ENCODE measurements around the gene SETD2. TPM values are rescaled to one million over a fixed set of nuclear protein-coding genes. Genes with fewer than 3 reads are reported as not detected.
A peak's percentile ranks its signal among the peaks of the same experiment; 100 is the strongest.

SETD2 gene
- total RNA-seq, 1 donor from 2014 or later: 41.2 TPM

DNA sequence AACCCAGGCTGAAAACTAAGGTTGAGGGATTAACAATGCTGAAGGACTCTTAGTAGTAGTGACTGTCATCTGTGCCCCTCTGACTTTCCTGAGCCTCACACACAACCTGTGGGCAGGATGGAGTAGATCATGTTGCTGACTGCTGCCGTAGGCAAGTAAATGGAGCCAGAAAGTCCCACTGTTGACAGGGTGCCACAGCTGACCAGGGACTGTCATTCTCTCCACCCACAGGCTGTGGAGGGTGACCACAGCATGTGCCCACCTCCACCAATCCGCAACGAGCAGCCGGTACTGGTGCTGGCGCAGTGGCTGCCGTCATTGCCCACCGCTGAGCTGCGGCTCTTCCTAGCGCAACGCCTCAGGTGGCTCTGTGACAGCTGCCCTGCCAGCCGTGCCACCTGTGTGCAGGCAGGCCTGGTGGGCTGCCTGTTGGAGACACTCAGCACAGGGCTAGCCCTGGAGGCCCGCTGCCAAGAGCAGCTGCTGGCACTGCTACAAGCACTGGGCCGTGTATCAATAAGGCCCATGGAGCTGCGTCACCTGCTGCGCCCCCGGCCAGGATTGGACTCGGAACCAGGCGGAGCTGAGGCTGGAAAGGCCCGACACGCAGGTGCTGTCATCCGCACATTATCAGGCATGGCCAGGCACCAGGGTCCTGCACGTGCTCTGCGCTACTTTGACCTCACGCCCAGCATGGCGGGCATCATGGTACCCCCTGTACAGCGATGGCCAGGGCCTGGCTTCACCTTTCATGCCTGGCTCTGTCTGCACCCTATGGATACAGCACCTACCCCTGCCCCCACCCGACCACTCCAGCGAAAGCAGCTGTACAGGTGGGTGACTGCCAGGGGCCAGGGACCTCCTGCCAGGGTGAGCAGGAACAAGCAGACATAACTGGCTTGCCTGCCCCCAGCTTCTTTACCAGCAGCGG, 168.8 kb downstream of the SETD2 start:
- intact Hi-C loops (cut with micrococcal nuclease): no loop called here
- Mint-ChIP-seq H3K36me3 (ENCODE audit: low read depth) (peaks cover 48% of the 10 kb centered on the region), H3K27me3 (ENCODE audit: low read depth) (no peaks in the 10 kb centered on the region), H3K9me3 (no peaks in the 10 kb centered on the region), H3K4me1 (ENCODE audit: low read depth) (peaks cover 10% of the 10 kb centered on the region), H3K4me3 (ENCODE audit: low read depth) (no peak overlapping the region), H3K27ac (no peak overlapping the region)
- no peak for DNase-seq (ENCODE audit: low spot score)

DNA sequence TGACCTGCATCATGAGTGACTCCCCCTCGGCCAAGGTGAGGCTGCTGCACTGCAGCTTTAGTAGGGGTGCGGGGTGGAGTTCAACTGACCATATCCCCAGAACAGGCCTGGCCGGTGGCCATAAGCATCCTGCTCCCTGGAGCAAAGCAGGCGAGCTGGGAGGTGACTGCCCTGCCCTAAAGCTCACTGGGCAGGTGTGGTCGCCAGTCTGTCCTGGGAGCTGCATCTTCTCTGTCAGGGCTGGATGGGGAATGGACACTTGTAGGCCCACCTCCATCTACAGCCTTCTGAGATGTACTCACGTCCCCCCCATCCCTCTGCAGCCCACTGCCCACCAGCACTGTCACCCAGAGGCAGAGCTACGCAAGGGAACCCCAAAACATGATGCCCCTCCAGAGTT, 169.9 kb downstream of the SETD2 start:
- Mint-ChIP-seq H3K27me3 (ENCODE audit: low read depth) (no peaks in the 10 kb centered on the region), H3K4me1 (ENCODE audit: low read depth) (peaks cover 17% of the 10 kb centered on the region), H3K9me3 (no peaks in the 10 kb centered on the region), H3K27ac (no peak overlapping the region), H3K4me3 (ENCODE audit: low read depth) (no peak overlapping the region), H3K36me3 (ENCODE audit: low read depth) (peaks cover 54% of the 10 kb centered on the region)
- intact Hi-C loops (cut with micrococcal nuclease): no loop called here
- no peak for DNase-seq (ENCODE audit: low spot score)

DNA sequence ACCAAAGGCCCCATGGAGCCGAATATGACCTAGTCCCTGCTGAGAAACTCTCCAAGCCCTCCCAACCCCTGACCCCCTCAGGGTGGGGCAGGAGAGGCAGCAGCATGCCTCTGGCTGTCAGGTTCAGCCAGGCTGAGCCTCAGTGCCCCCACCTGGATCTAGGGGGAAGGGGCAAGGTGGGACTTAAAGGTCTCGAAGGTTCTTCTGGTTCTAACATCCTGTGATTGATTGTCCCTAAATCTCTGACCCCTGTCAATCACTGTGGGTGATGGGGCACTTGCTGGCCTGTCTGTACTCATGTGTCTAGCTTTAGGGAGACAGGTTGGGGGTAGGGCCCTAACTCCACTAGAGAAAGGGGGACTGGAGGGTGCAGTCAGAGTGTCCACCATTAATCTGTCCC, 170.6 kb downstream of the SETD2 start:
- Mint-ChIP-seq H3K4me1 (ENCODE audit: low read depth) (peaks cover 24% of the 10 kb centered on the region), H3K36me3 (ENCODE audit: low read depth) (peaks cover 56% of the 10 kb centered on the region), H3K27ac (no peak overlapping the region), H3K9me3 (no peaks in the 10 kb centered on the region), H3K27me3 (ENCODE audit: low read depth) (no peaks in the 10 kb centered on the region), H3K4me3 (ENCODE audit: low read depth) (no peak overlapping the region)
- no peak for DNase-seq (ENCODE audit: low spot score)
- intact Hi-C loops (cut with micrococcal nuclease): no loop called here

DNA sequence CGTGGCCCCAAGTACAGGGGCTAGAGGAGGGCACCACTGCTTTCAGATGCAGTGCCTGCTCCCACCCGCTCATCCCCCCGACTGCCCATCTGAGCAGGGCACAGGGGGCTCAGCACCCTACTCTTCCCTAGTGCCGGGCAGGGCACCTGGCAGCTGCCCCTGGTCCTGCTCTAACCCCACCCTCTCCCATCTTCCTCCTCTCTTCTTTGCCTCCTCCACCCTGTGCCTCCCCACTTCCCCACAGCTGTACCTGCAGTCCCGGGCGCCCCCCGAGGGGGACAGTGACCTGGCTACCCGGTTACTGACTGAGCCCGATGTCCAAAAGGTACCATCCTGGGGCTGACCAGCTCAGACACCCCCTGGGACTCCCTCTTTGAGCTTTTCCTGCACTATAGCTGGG, 171.7 kb downstream of the SETD2 start:
- DNase-seq (ENCODE audit: low spot score): no peak
- intact Hi-C loops (cut with micrococcal nuclease): no loop called here
- no peak overlapping the region for H3K4me3 Mint-ChIP-seq (ENCODE audit: low read depth)
- H3K27me3 Mint-ChIP-seq (ENCODE audit: low read depth): no peaks in the 10 kb centered on the region
- H3K36me3 Mint-ChIP-seq (ENCODE audit: low read depth): peaks cover 48% of the 10 kb centered on the region
- H3K4me1 Mint-ChIP-seq (ENCODE audit: low read depth): peaks cover 30% of the 10 kb centered on the region
- no peak overlapping the region for H3K27ac Mint-ChIP-seq
- no peaks in the 10 kb centered on the region for H3K9me3 Mint-ChIP-seq

DNA sequence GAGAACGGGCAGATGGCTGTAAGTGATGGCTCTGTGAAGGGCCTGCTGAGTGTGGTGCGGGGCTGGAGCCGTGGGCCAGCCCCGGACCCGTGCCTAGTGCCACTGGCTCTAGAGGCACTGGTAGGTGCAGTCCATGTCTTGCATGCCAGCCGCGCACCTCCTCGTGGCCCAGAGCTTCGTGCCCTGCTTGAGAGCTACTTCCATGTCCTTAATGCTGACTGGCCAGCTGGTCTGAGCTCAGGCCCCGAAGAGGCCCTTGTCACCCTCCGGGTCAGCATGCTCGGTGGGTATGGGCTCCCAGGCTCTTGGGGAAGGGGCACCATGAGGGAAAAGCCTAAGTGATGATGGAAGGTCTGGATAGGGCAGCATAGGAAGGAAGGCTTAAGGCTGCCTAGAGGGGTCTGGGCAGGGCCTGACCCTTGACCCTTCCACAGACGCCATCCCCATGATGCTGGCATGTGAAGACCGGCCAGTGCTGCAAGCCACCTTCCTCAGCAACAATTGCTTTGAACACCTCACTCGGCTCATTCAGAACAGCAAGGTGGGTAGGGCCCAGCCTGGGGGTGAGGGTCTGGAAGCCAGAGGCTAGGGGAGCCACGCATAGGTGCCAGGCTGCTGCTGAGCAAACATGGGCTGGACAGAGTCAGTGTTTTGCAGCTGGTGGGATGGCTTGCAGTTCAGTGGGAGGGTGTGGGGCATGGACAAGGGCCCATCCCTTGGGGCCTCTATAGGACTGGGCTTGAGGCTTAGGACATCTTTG, 172.3 kb downstream of the SETD2 start:
- no peaks in the 10 kb centered on the region for H3K27me3 Mint-ChIP-seq (ENCODE audit: low read depth)

DNA sequence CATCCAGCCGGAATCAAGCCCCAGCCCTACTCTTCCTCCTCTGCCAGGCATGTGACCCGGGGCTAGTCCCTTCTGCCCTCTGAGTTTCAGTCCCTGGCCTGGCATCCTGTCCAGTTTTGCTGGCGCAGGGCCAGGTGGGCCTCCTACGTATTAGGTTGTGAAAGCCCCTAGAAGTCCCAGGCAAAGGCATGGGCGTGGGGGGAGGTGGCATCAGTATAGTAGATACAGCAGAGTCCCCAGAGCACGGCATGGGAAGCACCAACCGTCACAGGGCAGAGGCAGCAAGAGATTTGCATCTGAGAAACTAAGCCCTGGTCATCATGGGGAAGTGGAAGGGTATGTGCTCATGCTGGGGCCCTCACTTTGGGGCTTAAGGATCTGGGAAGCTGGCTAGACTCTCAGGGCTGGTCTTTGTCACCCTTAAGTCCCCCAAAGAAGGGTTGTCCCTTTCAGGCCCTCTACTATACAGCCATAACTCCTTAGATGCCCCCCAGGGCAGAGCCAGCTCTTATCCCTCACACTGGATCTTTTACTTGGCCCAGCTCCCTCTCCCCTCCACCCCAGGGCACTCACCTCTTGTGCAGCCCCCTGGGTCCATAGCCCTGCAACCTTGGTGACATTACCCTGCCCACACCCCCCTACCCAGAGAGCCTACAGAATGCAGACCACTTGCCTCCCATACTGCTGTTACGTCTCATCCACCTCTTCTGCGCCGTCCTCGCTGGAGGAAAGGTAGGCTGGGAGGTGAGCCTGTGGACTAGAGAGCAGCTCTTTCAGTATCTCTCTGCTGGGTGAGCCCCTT, 173.1 kb downstream of the SETD2 start:
- H3K4me3 Mint-ChIP-seq (ENCODE audit: low read depth): no peak overlapping the region
- H3K36me3 Mint-ChIP-seq (ENCODE audit: low read depth): peaks cover 42% of the 10 kb centered on the region
- peaks cover 40% of the 10 kb centered on the region for H3K4me1 Mint-ChIP-seq (ENCODE audit: low read depth)

More for the DNA sequence above, 172.3 kb downstream of the SETD2 start:
- no peak overlapping the region for H3K27ac Mint-ChIP-seq
- no peaks in the 10 kb centered on the region for H3K9me3 Mint-ChIP-seq
- intact Hi-C loops (cut with micrococcal nuclease): no loop called here
- no peak for DNase-seq (ENCODE audit: low spot score)
- peaks cover 42% of the 10 kb centered on the region for H3K36me3 Mint-ChIP-seq (ENCODE audit: low read depth)
- H3K4me1 Mint-ChIP-seq (ENCODE audit: low read depth): peaks cover 33% of the 10 kb centered on the region
- no peak overlapping the region for H3K4me3 Mint-ChIP-seq (ENCODE audit: low read depth)

DNA sequence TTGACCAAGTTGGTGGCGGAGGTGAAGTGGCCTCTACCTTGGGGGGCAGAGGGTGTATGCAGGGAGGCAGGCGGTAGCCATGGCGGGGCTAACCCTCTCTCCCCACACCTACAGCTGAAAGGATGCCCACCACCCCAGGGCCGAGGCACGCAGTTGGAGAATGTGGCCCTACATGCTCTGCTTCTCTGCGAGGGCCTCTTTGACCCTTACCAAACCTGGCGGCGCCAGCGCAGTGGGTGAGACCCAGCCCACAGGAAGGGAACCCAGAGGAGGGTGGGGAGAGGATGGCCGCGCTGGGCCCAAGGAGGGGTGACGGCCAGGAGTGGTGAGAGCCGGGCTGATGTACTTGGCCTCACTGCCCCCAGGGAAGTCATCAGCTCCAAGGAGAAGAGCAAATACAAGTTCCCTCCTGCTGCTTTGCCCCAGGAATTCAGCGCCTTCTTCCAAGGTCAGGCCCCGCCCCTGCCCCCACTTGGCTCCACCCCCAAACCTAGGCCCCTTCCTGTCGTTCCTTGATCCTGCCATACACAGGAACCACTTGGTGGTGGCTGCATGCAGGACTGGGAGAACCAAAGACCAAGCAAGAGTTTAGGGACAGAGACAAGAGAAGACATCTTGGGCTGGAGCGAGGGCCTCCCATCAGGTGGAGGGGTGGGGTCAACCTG, 174.6 kb downstream of the SETD2 start:
- Mint-ChIP-seq H3K27me3 (ENCODE audit: low read depth) (no peaks in the 10 kb centered on the region), H3K9me3 (no peaks in the 10 kb centered on the region), H3K27ac (peak overlapping the region; percentile 94), H3K4me1 (ENCODE audit: low read depth) (peaks cover 52% of the 10 kb centered on the region), H3K4me3 (ENCODE audit: low read depth) (peak overlapping the region; percentile 77), H3K36me3 (ENCODE audit: low read depth) (peaks cover 44% of the 10 kb centered on the region)
- intact Hi-C loops (cut with micrococcal nuclease): loop anchor here (2.0 to 5.0 kb wide), 2 partner anchors 40 to 57 kb away; no protein-coding TSS in a partner anchor
- DNase-seq (ENCODE audit: low spot score): no peak

More for the DNA sequence above, 173.1 kb downstream of the SETD2 start:
- H3K9me3 Mint-ChIP-seq: no peaks in the 10 kb centered on the region
- no peak for DNase-seq (ENCODE audit: low spot score)
- intact Hi-C loops (cut with micrococcal nuclease): no loop called here
- peak overlapping the region; percentile 63 for H3K27ac Mint-ChIP-seq
- H3K27me3 Mint-ChIP-seq (ENCODE audit: low read depth): no peaks in the 10 kb centered on the region

DNA sequence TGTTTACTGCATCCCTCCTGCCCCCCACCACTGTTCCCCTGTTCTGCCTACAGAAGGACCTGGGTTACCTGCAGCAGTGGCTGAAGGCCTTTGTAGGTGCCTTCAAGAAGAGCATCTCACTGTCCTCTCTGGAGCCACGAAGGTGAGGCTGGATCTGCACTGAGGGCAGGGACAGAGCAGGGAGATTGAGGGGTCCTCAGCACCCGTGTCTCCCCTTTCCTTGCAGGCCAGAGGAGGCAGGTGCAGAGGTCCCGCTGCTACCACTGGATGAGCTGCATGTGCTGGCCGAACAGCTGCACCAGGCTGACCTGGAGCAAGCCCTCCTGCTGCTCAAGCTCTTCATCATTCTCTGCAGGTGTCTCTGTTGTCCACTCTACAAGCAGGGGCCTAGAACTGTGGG, 175.3 kb downstream of the SETD2 start:
- DNase-seq (ENCODE audit: low spot score): no peak
- H3K4me3 Mint-ChIP-seq (ENCODE audit: low read depth): peak overlapping the region; percentile 77
- H3K4me1 Mint-ChIP-seq (ENCODE audit: low read depth): peaks cover 54% of the 10 kb centered on the region
- no peaks in the 10 kb centered on the region for H3K27me3 Mint-ChIP-seq (ENCODE audit: low read depth)
- peak overlapping the region; percentile 94 for H3K27ac Mint-ChIP-seq
- intact Hi-C loops (cut with micrococcal nuclease): loop anchor here (2.0 to 5.0 kb wide), 2 partner anchors 40 to 56 kb away; no protein-coding TSS in a partner anchor
- peaks cover 41% of the 10 kb centered on the region for H3K36me3 Mint-ChIP-seq (ENCODE audit: low read depth)
- H3K9me3 Mint-ChIP-seq: no peaks in the 10 kb centered on the region

DNA sequence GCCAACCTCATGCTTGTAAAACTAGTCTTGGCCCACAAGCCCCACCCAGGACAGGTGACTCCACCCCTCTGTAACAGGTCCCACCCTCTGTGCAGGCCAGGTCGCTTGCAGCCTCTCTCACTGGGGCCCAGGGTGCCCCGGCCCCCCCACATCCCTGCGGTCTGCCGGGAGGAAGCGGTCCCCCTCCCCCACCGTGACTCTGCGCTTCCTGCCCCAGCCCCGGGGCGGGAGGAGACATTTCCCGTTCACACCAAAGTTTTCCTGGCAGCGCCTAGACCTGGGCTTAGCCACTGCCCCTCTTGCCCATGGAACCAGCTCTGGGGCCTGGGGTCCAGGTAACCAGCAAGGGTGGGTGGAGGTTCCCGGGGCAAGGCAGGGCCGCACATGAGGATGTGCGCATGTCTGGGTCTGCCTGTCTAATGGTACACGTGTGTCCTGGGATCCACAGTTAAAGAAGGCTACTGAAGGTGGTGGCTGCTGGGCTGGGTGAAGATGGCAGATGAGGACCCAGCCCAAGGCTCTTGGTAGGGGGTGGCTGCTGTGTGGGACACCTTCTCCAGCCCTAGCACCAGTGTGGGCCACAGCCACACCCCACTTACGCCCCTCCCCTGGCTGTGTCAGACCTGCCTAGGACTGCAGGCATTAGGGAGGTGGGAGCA, 176.0 kb downstream of the SETD2 start:
- H3K27me3 Mint-ChIP-seq (ENCODE audit: low read depth): no peaks in the 10 kb centered on the region
- peak overlapping the region; percentile 77 for H3K4me3 Mint-ChIP-seq (ENCODE audit: low read depth)
- peak overlapping the region; percentile 94 for H3K27ac Mint-ChIP-seq
- peaks cover 56% of the 10 kb centered on the region for H3K4me1 Mint-ChIP-seq (ENCODE audit: low read depth)
- H3K36me3 Mint-ChIP-seq (ENCODE audit: low read depth): peaks cover 41% of the 10 kb centered on the region
- intact Hi-C loops (cut with micrococcal nuclease): loop anchor here (1.0 to 5.0 kb wide), 3 partner anchors 9 to 56 kb away; partner anchors contain the start of gene NBEAL2
- peak; percentile 89 for DNase-seq (ENCODE audit: low spot score)
- H3K9me3 Mint-ChIP-seq: no peaks in the 10 kb centered on the region

DNA sequence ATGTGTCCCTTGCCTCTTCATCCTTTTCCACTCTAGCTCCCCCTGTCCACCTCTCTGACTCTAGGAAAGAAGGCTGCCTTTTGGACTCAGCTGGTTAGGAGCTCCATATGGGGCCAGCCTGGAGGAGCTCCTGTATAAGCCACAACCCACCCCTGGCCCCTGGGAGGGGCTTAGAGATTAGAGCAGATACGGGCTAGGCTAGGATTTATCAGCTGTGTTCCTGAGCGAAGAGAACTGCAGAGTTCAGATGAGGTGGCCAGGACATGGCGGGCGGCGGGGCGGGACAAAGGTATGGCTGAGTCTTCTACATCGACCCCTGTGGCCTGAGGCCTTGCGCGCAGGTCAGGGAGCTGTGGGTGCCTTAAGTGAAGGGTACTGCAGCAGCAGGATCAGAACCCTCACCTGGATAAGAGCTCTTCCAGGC, 176.6 kb downstream of the SETD2 start:
- Mint-ChIP-seq H3K4me1 (ENCODE audit: low read depth) (peaks cover 62% of the 10 kb centered on the region), H3K4me3 (ENCODE audit: low read depth) (peak overlapping the region; percentile 77), H3K27me3 (ENCODE audit: low read depth) (no peaks in the 10 kb centered on the region), H3K27ac (peak overlapping the region; percentile 94), H3K9me3 (no peaks in the 10 kb centered on the region), H3K36me3 (ENCODE audit: low read depth) (peaks cover 42% of the 10 kb centered on the region)
- no peak for DNase-seq (ENCODE audit: low spot score)
- intact Hi-C loops (cut with micrococcal nuclease): loop anchor here (1.0 to 5.0 kb wide), 2 partner anchors 8 to 55 kb away; partner anchors contain the start of gene NBEAL2

DNA sequence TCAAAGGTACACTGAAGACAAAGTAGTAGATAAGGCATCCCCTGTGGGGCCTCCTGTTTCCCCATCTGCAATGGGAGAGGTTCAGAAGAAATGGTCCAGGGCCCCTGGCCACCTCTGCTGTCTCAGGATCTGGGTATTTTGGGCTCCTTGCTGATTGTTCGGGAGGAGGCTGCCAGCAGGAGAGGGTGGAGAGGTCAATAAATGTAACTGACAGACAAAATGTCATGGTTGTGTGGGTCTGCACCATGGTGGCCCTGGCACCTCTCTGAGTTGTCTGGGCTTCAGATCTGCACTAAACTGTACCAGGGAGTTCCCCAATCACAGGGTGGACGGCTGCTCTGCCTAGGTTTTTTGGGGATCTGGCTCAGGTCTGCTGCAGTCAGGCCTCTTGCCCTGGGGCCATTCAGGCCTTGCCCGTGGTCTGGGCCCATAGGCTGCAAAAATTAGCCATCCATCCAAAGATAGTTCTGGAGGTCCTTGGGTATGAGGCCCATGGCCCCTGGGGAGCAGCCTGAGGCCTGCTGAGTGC, 177.1 kb downstream of the SETD2 start:
- Mint-ChIP-seq H3K4me1 (ENCODE audit: low read depth) (peaks cover 62% of the 10 kb centered on the region), H3K4me3 (ENCODE audit: low read depth) (peak overlapping the region; percentile 77), H3K36me3 (ENCODE audit: low read depth) (peaks cover 41% of the 10 kb centered on the region), H3K27ac (peak overlapping the region; percentile 94), H3K27me3 (ENCODE audit: low read depth) (no peaks in the 10 kb centered on the region), H3K9me3 (no peaks in the 10 kb centered on the region)
- intact Hi-C loops (cut with micrococcal nuclease): loop anchor here (1.0 to 5.0 kb wide), 2 partner anchors 8 to 55 kb away; partner anchors contain the start of gene NBEAL2
- no peak for DNase-seq (ENCODE audit: low spot score)

All from activated T-helper 2 cell treated with anti-CD3 and anti-CD28 coated beads, Interferon-gamma antibody, Interleukin-2, Interleukin-4, amounts not matched to agents 10 μg/mL and 5 μg/mL and 100 μg/mL, durations not matched to agents 14 hours and 24 hours and 36 hours (primary cell).